SU-DHL-6 (cell line): ENCODE data around the gene FBN1.

Experiments used
- H2AFZ ChIP-seq: fragments of 200-600 bp; sonication (generic); 2 replicates; pipeline ENCODE4 v1.6.1; 2014; ENCODE audit warnings: low read depth, mild to moderate bottlenecking, moderate library complexity, mixed read lengths, antibody characterized with exemption, low read length; ENCODE audit not compliant: severe bottlenecking
- H3F3A ChIP-seq: fragments of 200-600 bp; shearing (Covaris generic); 2 replicates; pipeline ENCODE4 v1.6.0; 2016; ENCODE audit warnings: antibody characterized with exemption, mild to moderate bottlenecking; ENCODE audit not compliant: insufficient read depth
- H3K27ac ChIP-seq: fragments of 200-600 bp; sonication (generic); 2 replicates; pipeline ENCODE4 v1.5.1; 2016; ENCODE audit warnings: low read depth, mild to moderate bottlenecking, low read length, moderate library complexity, mixed read lengths
- H3K27me3 ChIP-seq: fragments of 200-600 bp; sonication (generic), shearing (Covaris generic); 2 replicates; pipeline ENCODE4 v1.6.0; 2014; ENCODE audit warnings: mild to moderate bottlenecking, low read length
- H3K36me3 ChIP-seq: fragments of 200-600 bp; sonication (generic); 2 replicates; pipeline ENCODE4 v1.6.1; 2014; ENCODE audit warnings: mild to moderate bottlenecking, low read length, mixed read lengths
- H3K4me2 ChIP-seq: fragments of 300-600, 200-600 bp; shearing (Covaris generic), sonication (generic); 2 replicates; pipeline ENCODE4 v1.6.0; 2014; ENCODE audit warnings: low read length, low read depth, mild to moderate bottlenecking; ENCODE audit not compliant: poor library complexity, severe bottlenecking
- H3K4me3 ChIP-seq: fragments of 200-600 bp; sonication (generic); 2 replicates; pipeline ENCODE4 v1.5.1; 2014; ENCODE audit warnings: antibody characterized with exemption, low read length, mild to moderate bottlenecking, mixed read lengths; ENCODE audit not compliant: insufficient read depth, poor library complexity, severe bottlenecking
- H3K79me2 ChIP-seq: fragments of 200-600 bp; sonication (generic); 2 replicates; pipeline ENCODE4 v1.6.1; 2014; ENCODE audit warnings: mild to moderate bottlenecking, low read length, moderate library complexity; ENCODE audit not compliant: insufficient read depth
- H3K9ac ChIP-seq: fragments of 200-600 bp; sonication (generic); 2 replicates; pipeline ENCODE4 v1.7.0; 2014; ENCODE audit warnings: mild to moderate bottlenecking, low read length
- H3K9me2 ChIP-seq: fragments of 200-600 bp; sonication (generic); replicated peaks from 2 replicates; pipeline ENCODE4 v1.6.1; 2014; ENCODE audit warnings: low read length; ENCODE audit not compliant: insufficient read depth
- H3K9me3 ChIP-seq: fragments of 200-600 bp; sonication (generic); 2 replicates; pipeline ENCODE4 v1.6.1; 2014; ENCODE audit warnings: low read length, mixed read lengths; ENCODE audit not compliant: insufficient read depth
- H4K20me1 ChIP-seq: fragments of 200-600 bp; sonication (generic); 2 replicates; pipeline ENCODE4 v1.6.1; 2014; ENCODE audit warnings: low read depth, mild to moderate bottlenecking, antibody characterized with exemption, low read length, moderate library complexity, mixed read lengths
- EZH2phosphoT487 ChIP-seq: fragments of 200-600 bp; sonication (generic), shearing (Covaris generic); conservative IDR thresholded peaks from 2 replicates; pipeline ENCODE4 v1.6.1; 2018; ENCODE audit warnings: mild to moderate bottlenecking, antibody characterized with exemption, low read length, moderate library complexity, mixed read lengths
- TF ChIP-seq, protein P1 (sequence below): fragments of 200-600 bp; sonication (generic); IDR thresholded peaks from one replicate; pipeline ENCODE4 v1.5.1; 2017; ENCODE audit warnings: antibody characterized with exemption, mild to moderate bottlenecking, low read length, moderate library complexity; ENCODE audit not compliant: insufficient read depth, poor library complexity, severe bottlenecking

Gene FBN1

DNA sequence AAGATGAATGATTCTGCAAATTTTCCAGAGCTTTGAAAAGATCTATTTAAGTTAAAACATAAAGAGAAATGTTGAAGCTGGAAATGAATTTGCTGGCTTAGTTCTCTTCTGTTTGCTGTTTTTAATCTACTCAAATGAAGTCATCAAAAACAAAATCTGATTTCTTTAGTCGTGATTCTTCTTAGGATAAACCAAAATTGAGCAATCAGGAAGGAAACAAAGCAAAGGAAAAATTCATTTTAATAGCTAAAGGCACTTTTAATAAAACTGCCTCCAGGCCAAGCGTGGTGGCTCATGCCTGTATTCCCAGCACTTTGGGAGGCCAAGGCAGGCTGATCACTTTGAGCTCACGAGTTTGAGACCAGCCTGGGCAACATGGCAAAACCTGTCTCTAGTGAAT, 223.1 kb downstream of the FBN1 start:
- Histone ChIP-seq H2AFZ (no peak overlapping the region), H4K20me1 (no peaks in the 10 kb centered on the region), H3K36me3 (no peaks in the 10 kb centered on the region), H3K27ac (no peak overlapping the region), H3K4me3 (no peak overlapping the region), H3K4me2 (no peak overlapping the region), H3K79me2 (no peaks in the 10 kb centered on the region), H3K9ac (no peak overlapping the region), H3K9me2 (no peaks in the 10 kb centered on the region), H3K9me3 (no peaks in the 10 kb centered on the region), H3K27me3 (no peaks in the 10 kb centered on the region), H3F3A (no peaks in the 10 kb centered on the region)
- TF ChIP-seq EZH2phosphoT487, result no peak
- TF ChIP-seq, protein P1, sequence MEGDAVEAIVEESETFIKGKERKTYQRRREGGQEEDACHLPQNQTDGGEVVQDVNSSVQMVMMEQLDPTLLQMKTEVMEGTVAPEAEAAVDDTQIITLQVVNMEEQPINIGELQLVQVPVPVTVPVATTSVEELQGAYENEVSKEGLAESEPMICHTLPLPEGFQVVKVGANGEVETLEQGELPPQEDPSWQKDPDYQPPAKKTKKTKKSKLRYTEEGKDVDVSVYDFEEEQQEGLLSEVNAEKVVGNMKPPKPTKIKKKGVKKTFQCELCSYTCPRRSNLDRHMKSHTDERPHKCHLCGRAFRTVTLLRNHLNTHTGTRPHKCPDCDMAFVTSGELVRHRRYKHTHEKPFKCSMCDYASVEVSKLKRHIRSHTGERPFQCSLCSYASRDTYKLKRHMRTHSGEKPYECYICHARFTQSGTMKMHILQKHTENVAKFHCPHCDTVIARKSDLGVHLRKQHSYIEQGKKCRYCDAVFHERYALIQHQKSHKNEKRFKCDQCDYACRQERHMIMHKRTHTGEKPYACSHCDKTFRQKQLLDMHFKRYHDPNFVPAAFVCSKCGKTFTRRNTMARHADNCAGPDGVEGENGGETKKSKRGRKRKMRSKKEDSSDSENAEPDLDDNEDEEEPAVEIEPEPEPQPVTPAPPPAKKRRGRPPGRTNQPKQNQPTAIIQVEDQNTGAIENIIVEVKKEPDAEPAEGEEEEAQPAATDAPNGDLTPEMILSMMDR, result no peak

DNA sequence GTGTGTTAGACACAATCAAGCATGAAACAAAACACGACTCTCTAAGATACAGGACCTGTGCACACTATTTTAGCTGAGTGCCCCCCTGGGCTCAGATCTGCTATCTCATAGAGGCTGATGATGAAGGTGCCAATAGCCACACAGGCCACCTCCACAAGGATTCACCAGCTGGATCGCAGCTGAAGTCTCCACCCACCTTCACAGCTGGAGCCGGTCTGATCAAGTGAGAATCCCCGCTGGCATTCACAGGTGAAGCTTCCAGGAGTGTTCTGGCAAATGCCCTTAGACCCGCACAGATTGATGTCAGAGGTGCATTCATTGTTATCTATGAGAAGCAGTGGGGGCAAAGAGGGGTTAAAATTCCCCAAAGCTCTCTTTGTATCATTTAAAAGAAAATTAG, 224.1 kb downstream of the FBN1 start:
- H3K36me3 ChIP-seq, result no peaks in the 10 kb centered on the region
- no peaks in the 10 kb centered on the region for H3K9me3 ChIP-seq
- no peak overlapping the region for H3K4me2 ChIP-seq
- H3K27me3 ChIP-seq, result no peaks in the 10 kb centered on the region
- no peaks in the 10 kb centered on the region for H3F3A ChIP-seq
- no peak overlapping the region for H3K9ac ChIP-seq
- no peak for TF ChIP-seq EZH2phosphoT487
- TF ChIP-seq, protein P1, result no peak
- no peak overlapping the region for H3K4me3 ChIP-seq
- H3K79me2 ChIP-seq, result no peaks in the 10 kb centered on the region
- no peaks in the 10 kb centered on the region for H4K20me1 ChIP-seq
- no peak overlapping the region for H2AFZ ChIP-seq
- no peaks in the 10 kb centered on the region for H3K9me2 ChIP-seq
- H3K27ac ChIP-seq, result no peak overlapping the region

DNA sequence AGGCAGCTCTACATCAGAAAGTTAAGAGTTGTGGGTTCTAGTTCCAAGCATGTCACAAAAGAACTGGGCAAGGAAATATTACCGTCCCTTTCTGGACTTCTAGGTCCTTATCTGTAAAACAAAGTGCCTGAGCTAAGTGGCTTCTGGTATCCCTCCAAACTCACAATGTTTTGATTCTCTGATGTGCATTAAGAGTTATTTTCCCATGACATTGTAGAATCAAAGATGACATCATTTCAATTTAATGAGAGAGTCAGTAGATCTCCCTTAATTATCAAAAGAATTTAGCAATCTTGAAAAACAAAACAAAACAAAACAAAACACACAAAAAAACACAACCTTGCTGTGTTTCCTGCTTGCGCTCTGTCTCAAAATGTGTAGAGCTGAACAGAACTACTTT, 225.6 kb downstream of the FBN1 start:
- no peaks in the 10 kb centered on the region for H3K79me2 ChIP-seq
- no peak overlapping the region for H3K4me3 ChIP-seq
- H2AFZ ChIP-seq, result no peak overlapping the region
- H3K27me3 ChIP-seq, result no peaks in the 10 kb centered on the region
- H4K20me1 ChIP-seq, result no peaks in the 10 kb centered on the region
- no peak overlapping the region for H3K9ac ChIP-seq
- H3K9me2 ChIP-seq, result no peaks in the 10 kb centered on the region
- H3K9me3 ChIP-seq, result no peaks in the 10 kb centered on the region
- TF ChIP-seq, protein P1, result no peak
- TF ChIP-seq EZH2phosphoT487, result no peak
- H3K4me2 ChIP-seq, result no peak overlapping the region
- no peaks in the 10 kb centered on the region for H3K36me3 ChIP-seq
- H3K27ac ChIP-seq, result no peak overlapping the region
- H3F3A ChIP-seq, result no peaks in the 10 kb centered on the region
